Measurements from ENCODE around the gene TMEM63A. TPM values are rescaled to one million over a fixed set of nuclear protein-coding genes. Genes with fewer than 3 reads are reported as not detected.

TMEM63A gene
- total RNA-seq, 1 donor from 2014 or later = 38.1 TPM

DNA sequence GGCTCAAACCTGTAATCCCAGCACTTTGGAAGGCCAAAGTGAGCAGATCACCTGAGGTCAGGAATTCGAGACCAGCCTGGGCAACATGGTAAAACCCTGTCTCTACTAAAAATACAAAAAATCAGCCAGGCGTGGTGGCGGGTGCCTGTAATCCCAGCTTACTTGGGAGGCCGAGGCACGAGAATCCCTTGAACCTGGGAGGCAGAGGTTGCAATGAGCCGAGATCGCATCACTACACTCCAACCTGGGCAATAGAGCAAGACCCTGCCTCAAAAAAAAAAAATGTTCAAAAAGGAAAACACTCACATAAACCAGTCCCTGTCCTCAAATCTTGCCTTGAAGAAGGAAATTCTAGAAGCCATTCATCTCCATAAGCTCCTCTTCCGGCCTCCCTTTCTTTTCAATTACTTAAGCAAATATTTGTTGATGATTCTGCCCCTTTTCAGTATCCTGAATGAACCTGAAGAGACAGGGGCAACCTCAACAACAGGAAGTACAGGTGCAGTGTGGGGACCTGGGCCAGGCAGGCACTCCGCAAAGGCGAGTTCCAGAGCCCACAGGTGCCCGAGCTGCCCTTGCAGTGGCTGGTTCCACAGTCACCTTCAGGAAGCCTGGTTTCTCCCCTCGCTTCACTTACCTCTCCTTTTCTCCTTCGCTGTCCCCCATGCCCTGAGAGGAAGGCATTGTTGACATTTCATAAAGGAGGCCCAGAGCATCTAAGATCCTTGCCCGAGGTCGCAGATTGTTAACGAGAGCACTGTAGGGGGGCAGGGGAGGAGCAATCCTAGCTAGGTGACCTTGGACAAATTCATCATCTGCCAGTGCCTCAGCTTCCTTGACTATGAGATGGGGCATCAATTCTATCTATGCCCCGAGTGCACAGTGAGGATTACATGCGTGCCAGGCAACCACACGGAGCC, 15.7 kb upstream of the TMEM63A start:
- no peak for TF ChIP-seq POLR2AphosphoS5 (IDR thresholded peaks at IDR 0.05; ENCODE audit: insufficient read depth in 1 of 2, low read depth in 1 of 2)
- no peak overlapping the region for H3K4me3 ChIP-seq
- H3K27me3 ChIP-seq = no peaks in the 10 kb centered on the region
- no peak for DNase-seq (ENCODE audit: extremely low spot score in 2 of 2)
- no peak overlapping the region for H3K27ac ChIP-seq
- no peaks in the 10 kb centered on the region for H3K36me3 ChIP-seq
- no peaks in the 10 kb centered on the region for H3K4me1 ChIP-seq
- intact Hi-C loops (cut with DNase I) = no loop called here
- no peaks in the 10 kb centered on the region for H3K9me3 ChIP-seq

DNA sequence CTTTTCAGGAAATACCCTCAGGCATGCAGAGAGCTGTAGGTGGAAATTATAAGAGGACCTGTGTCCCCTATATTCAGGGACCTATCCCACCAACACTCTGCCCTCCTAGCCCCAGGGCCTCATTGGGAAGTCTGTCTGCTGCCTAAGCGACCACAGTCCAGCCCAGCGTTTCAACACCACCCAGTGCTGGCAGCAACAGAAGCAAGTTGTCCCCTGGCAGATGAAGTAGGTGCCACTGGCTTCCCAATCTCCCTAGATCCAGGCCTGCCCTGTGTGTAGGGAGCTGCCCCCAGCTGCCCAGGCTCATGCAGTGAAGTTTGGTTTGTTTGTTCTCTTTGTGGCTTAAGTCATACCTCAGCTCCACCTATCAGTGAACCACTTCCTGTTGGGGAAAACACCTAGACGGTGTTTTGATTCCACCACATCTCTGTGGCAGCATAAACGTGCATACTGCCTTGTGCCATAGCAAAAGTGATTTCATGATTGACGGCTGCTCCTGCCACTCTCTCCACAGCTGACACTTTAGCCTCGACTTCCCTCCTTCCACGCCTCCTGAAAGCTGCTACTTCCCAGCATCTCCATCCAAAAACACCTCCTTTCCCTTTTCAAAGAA, 14.9 kb upstream of the TMEM63A start:
- no peak overlapping the region for H3K4me3 ChIP-seq

DNA sequence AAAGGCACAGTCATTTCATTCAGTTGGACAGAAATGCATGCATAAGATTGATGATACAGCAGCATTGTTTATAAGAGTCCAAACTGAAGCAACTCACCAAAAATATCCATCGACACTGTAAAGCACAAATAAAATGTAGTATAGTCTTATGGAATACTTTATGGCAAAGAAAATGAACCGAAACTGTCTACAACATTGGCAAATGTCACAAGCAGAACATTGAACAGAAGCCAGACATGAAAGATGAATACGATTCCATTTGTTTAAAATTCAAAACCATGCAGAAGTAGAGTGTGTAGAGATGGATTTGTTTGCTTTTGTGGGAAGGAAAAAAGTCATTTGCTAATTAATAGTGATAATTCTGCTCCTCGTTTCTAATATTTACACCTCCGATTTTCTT, 14.3 kb upstream of the TMEM63A start:
- H3K4me3 ChIP-seq = no peak overlapping the region
- no peaks in the 10 kb centered on the region for H3K9me3 ChIP-seq
- no peaks in the 10 kb centered on the region for H3K36me3 ChIP-seq
- H3K27me3 ChIP-seq = no peaks in the 10 kb centered on the region
- DNase-seq (ENCODE audit: extremely low spot score in 2 of 2) = no peak
- TF ChIP-seq, protein P1, sequence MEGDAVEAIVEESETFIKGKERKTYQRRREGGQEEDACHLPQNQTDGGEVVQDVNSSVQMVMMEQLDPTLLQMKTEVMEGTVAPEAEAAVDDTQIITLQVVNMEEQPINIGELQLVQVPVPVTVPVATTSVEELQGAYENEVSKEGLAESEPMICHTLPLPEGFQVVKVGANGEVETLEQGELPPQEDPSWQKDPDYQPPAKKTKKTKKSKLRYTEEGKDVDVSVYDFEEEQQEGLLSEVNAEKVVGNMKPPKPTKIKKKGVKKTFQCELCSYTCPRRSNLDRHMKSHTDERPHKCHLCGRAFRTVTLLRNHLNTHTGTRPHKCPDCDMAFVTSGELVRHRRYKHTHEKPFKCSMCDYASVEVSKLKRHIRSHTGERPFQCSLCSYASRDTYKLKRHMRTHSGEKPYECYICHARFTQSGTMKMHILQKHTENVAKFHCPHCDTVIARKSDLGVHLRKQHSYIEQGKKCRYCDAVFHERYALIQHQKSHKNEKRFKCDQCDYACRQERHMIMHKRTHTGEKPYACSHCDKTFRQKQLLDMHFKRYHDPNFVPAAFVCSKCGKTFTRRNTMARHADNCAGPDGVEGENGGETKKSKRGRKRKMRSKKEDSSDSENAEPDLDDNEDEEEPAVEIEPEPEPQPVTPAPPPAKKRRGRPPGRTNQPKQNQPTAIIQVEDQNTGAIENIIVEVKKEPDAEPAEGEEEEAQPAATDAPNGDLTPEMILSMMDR (IDR thresholded peaks at IDR 0.05) = no peak
- TF ChIP-seq POLR2AphosphoS5 (IDR thresholded peaks at IDR 0.05; ENCODE audit: insufficient read depth in 1 of 2, low read depth in 1 of 2) (no peak), POLR2A (IDR thresholded peaks at IDR 0.05) (no peak)
- H3K27ac ChIP-seq = no peak overlapping the region
- no peaks in the 10 kb centered on the region for H3K4me1 ChIP-seq
- intact Hi-C loops (cut with DNase I) = no loop called here

More for the DNA sequence above, 14.9 kb upstream of the TMEM63A start:
- Histone ChIP-seq H3K36me3 (no peaks in the 10 kb centered on the region), H3K27ac (no peak overlapping the region), H3K9me3 (no peaks in the 10 kb centered on the region), H3K27me3 (no peaks in the 10 kb centered on the region), H3K4me1 (no peaks in the 10 kb centered on the region)
- intact Hi-C loops (cut with DNase I) = no loop called here
- DNase-seq (ENCODE audit: extremely low spot score in 2 of 2) = no peak
- TF ChIP-seq, protein P1 (IDR thresholded peaks at IDR 0.05) = no peak
- TF ChIP-seq POLR2AphosphoS5 (IDR thresholded peaks at IDR 0.05; ENCODE audit: insufficient read depth in 1 of 2, low read depth in 1 of 2) = peak in 1 of 2 donors; percentile 15

DNA sequence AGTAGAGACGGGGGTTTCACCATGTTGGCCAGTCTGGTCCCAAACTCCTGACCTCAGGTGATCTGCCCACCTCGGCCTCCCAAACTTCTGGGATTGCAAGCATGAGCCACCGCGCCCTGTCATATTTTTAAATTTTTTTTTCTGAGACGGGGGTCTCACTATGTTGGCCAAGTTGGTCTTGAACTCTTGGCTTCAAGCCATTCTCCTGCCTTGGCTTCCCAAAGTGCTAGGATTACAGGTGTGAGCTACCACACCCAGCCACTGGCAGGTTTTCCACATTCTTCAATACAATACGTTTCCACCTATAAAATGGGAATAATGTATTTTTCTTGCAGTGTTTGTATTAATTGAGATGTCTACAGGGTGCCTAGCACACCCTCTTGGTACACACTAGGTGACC, 10.1 kb upstream of the TMEM63A start:
- intact Hi-C loops (cut with DNase I) = no loop called here
- Histone ChIP-seq H3K36me3 (no peaks in the 10 kb centered on the region), H3K27ac (no peak overlapping the region), H3K4me3 (no peak overlapping the region), H3K9me3 (no peaks in the 10 kb centered on the region), H3K4me1 (no peaks in the 10 kb centered on the region), H3K27me3 (no peaks in the 10 kb centered on the region)
- no peak for DNase-seq (ENCODE audit: extremely low spot score in 2 of 2)
- TF ChIP-seq POLR2AphosphoS5 (IDR thresholded peaks at IDR 0.05; ENCODE audit: insufficient read depth in 1 of 2, low read depth in 1 of 2) (no peak), POLR2A (IDR thresholded peaks at IDR 0.05) (no peak)
- TF ChIP-seq, protein P1 (IDR thresholded peaks at IDR 0.05) = no peak

DNA sequence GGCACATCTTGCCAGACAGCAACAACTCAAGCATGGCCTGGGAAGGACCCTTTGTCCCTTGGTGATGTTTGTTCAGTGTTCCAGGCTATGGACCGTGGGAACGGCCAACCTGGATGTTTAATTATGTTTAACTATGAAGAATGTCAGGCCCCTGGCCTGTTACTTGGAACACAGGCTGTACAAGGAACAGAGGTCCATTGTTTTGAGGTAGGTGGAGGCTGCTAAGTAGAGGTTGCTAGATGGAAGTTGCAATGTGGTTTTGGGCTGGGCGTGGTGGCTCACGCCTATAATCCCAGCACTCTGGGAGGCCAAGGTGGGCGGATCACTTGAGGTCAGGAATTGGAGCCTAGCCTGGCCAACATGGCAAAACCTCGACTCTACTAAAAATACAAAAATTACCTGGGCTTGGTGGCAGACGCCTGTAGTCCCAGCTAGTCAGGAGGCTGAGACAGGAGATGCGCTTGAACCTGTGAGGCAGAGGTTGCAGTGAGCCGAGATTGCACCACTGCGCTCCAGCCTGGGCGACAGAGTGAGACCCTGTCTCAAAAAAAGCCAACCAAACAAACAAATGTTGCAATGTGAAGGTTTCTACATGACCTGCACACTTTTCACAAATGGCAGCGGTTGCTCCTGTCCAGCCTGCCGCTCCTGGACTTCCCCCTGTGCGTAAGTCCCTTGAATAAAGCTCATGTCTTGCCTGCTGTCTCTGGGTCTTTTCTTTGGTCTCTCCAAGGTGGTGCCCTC, 9.2 kb upstream of the TMEM63A start:
- no peaks in the 10 kb centered on the region for H3K36me3 ChIP-seq
- TF ChIP-seq, protein P1 (IDR thresholded peaks at IDR 0.05) = no peak
- no peak for TF ChIP-seq POLR2AphosphoS5 (IDR thresholded peaks at IDR 0.05; ENCODE audit: insufficient read depth in 1 of 2, low read depth in 1 of 2)
- no peak for TF ChIP-seq POLR2A (IDR thresholded peaks at IDR 0.05)
- no peaks in the 10 kb centered on the region for H3K4me1 ChIP-seq
- no peak overlapping the region for H3K27ac ChIP-seq
- H3K9me3 ChIP-seq = no peaks in the 10 kb centered on the region
- H3K27me3 ChIP-seq = no peaks in the 10 kb centered on the region
- no peak overlapping the region for H3K4me3 ChIP-seq
- DNase-seq (ENCODE audit: extremely low spot score in 2 of 2) = no peak
- intact Hi-C loops (cut with DNase I) = no loop called here
